CD4-positive, CD25-positive, alpha-beta regulatory T cell (primary cell): ENCODE results near the gene DGCR2. TPM values are rescaled to one million over a fixed set of nuclear protein-coding genes. Genes with fewer than 3 reads are reported as not detected.

Experiments
- ATAC-seq, 2 donors: fragments of 150-1000 bp; cut with Tn5 transposase; one replicate each; pipeline ENCODE4 v1.10.0; 2021; ENCODE audit warnings: low read depth in 2 of 2, moderate number of reproducible peaks in 2 of 2, moderate library complexity in 1 of 2
- DNase-seq, 3 donors: peaks; one replicate each; pipeline versions ENCODE4 v3.0.0 to v3.0.0-alpha.2; 2012 to 2022; ENCODE audit warnings: mixed read lengths in 1 of 3
- H3K27ac ChIP-seq: one replicate; pipeline ENCODE4 v1.7.0; 2013; ENCODE audit warnings: mild to moderate bottlenecking, low read length; ENCODE audit not compliant: insufficient read depth, poor library complexity, severe bottlenecking
- H3K27me3 ChIP-seq: one replicate; pipeline ENCODE4 v1.7.0; 2013; ENCODE audit warnings: low read length; ENCODE audit not compliant: control insufficient read depth, insufficient read depth
- H3K36me3 ChIP-seq: one replicate; pipeline ENCODE4 v1.7.0; 2013; ENCODE audit warnings: mild to moderate bottlenecking, low read length, moderate library complexity; ENCODE audit not compliant: control insufficient read depth, insufficient read depth
- H3K4me1 ChIP-seq: 2 replicates; pipeline ENCODE4 v1.7.0; 2013; ENCODE audit warnings: mild to moderate bottlenecking, low read length; ENCODE audit not compliant: insufficient read depth, control insufficient read depth, poor library complexity, severe bottlenecking
- H3K4me3 ChIP-seq: one replicate; pipeline ENCODE4 v1.7.0; 2013; ENCODE audit warnings: low read depth, mild to moderate bottlenecking, low read length, moderate library complexity
- H3K9me3 ChIP-seq, 2 experiments: 1 replicate in 1 of 2; 2 replicates in 1 of 2; pipeline ENCODE4 v1.7.0; 2013; ENCODE audit warnings: low read length in 2 of 2, mild to moderate bottlenecking in 1 of 2, moderate library complexity in 1 of 2; ENCODE audit not compliant: control insufficient read depth in 2 of 2
- H3K27ac Mint-ChIP-seq, 3 donors: one replicate each; pipeline ENCODE4 v1.8.0; 2020 to 2022; ENCODE audit warnings: mild to moderate bottlenecking in 3 of 3, mixed read lengths in 3 of 3, moderate library complexity in 2 of 3
- H3K27me3 Mint-ChIP-seq: one replicate; pipeline ENCODE4 v1.8.0; 2022; ENCODE audit warnings: mild to moderate bottlenecking, mixed read lengths
- H3K36me3 Mint-ChIP-seq: one replicate; pipeline ENCODE4 v1.8.0; 2020; ENCODE audit warnings: mixed read lengths
- H3K4me1 Mint-ChIP-seq, 4 donors: one replicate each; pipeline ENCODE4 v1.8.0; 2020 to 2022; ENCODE audit warnings: mixed read lengths in 4 of 4, mild to moderate bottlenecking in 1 of 4
- H3K4me3 Mint-ChIP-seq, 4 donors: one replicate each; pipeline ENCODE4 v1.8.0; 2020 to 2022; ENCODE audit warnings: mild to moderate bottlenecking in 4 of 4, mixed read lengths in 4 of 4, moderate library complexity in 3 of 4
- H3K9me3 Mint-ChIP-seq, 7 donors: one replicate each; pipeline ENCODE4 v1.8.0; 2020 to 2022; ENCODE audit warnings: mixed read lengths in 7 of 7, mild to moderate bottlenecking in 3 of 7, moderate library complexity in 2 of 7
- polyA plus RNA-seq, 4 donors: library from polyadenylated mRNA; unstranded; fragments of 300-500 nt; fragmentation: Illumina TruSeq; gene quantifications; one replicate each; pipeline ENCODE4 v1.2.3, GENCODE V29; 2021
- total RNA-seq: library from RNA; stranded (reverse); gene quantifications from one replicate; pipeline ENCODE4 v1.2.3, GENCODE V29; 2022

Gene DGCR2
- total and polyA plus RNA-seq, 5 donors from 2014 or later: 51.8 to 75.2 (median 58.4) TPM

DNA sequence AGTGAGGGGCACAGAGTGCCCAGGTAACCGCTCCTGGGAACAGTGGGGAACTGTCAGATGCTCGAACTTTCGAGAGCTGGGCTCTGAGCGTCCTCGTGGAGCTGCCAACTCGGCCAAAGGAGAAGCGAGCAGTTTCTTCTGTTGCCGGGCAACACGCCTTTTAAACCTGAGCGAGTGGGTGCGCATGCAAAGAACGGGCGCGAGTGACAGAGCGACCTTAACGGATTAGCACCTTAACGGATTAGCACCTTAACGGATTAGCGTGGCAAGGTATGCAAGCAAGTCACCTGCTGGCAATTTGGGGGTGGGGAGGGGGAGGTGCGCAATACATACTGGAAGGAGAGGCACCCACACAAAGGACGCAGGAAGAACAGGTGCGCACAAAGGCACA is 124.3 kb downstream of the DGCR2 start:
- ATAC-seq (no peak), DNase-seq (no peak)
- Histone ChIP-seq H3K9me3 (no peaks in the 10 kb centered on the region), H3K27ac (no peak overlapping the region), H3K36me3 (no peaks in the 10 kb centered on the region), H3K27me3 (peaks cover 3% of the 10 kb centered on the region), H3K4me1 (no peaks in the 10 kb centered on the region), H3K4me3 (no peak overlapping the region)
- no peaks in the 10 kb centered on the region for H3K4me1 Mint-ChIP-seq
- H3K27ac Mint-ChIP-seq: no peak overlapping the region
- H3K4me3 Mint-ChIP-seq: no peak overlapping the region
- no peaks in the 10 kb centered on the region for H3K9me3 Mint-ChIP-seq
- peaks cover 51% of the 10 kb centered on the region for H3K27me3 Mint-ChIP-seq
- H3K36me3 Mint-ChIP-seq: no peaks in the 10 kb centered on the region

- Mint-ChIP-seq H3K27me3 (peaks cover 46% of the 10 kb centered on the region), H3K27ac (no peak overlapping the region), H3K4me3 (no peak overlapping the region), H3K36me3 (no peaks in the 10 kb centered on the region), H3K9me3 (no peaks in the 10 kb centered on the region), H3K4me1 (no peaks in the 10 kb centered on the region)
- Histone ChIP-seq H3K4me3 (no peak overlapping the region), H3K4me1 (no peaks in the 10 kb centered on the region), H3K27me3 (peaks cover 2% of the 10 kb centered on the region), H3K36me3 (no peaks in the 10 kb centered on the region), H3K9me3 (no peaks in the 10 kb centered on the region), H3K27ac (no peak overlapping the region)
- ATAC-seq: no peak
- no peak for DNase-seq
Observed at GRCh38 chr22:18997306-18997924, 124.8 kb downstream of the DGCR2 start.

- no peak overlapping the region for H3K27ac ChIP-seq
- Mint-ChIP-seq H3K27me3 (peaks cover 42% of the 10 kb centered on the region), H3K4me3 (no peak overlapping the region), H3K9me3 (no peaks in the 10 kb centered on the region), H3K27ac (no peak overlapping the region), H3K4me1 (no peaks in the 10 kb centered on the region), H3K36me3 (no peaks in the 10 kb centered on the region)
- no peak overlapping the region for H3K4me3 ChIP-seq
- no peaks in the 10 kb centered on the region for H3K36me3 ChIP-seq
- H3K9me3 ChIP-seq: no peaks in the 10 kb centered on the region
- peaks cover 2% of the 10 kb centered on the region for H3K27me3 ChIP-seq
- no peaks in the 10 kb centered on the region for H3K4me1 ChIP-seq
- ATAC-seq (no peak), DNase-seq (no peak)
Observed at GRCh38 chr22:18996376-18996900, 125.8 kb downstream of the DGCR2 start.

DNA sequence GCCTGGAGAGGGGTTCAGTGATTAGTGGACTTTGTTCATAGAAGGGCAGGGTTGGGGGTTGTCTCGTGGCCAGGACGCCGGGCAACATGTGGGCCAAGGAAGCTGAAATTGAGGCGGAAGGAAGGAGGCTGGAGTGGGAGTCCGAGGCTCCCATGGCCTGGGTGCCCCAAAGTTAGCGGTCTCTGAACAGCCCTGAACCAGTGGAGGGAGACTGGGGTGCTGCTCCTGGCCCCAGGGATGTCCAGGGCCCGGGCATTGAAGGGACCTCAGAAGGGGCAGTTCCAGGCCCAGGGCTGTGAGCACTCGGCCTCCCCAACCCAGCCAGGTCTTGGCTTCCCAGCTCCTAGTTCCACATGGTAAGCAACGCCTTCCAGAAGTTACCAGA is 126.9 kb downstream of the DGCR2 start:
- Histone ChIP-seq H3K9me3 (no peaks in the 10 kb centered on the region), H3K27me3 (peaks cover 2% of the 10 kb centered on the region), H3K36me3 (no peaks in the 10 kb centered on the region), H3K4me3 (no peak overlapping the region), H3K27ac (no peak overlapping the region), H3K4me1 (no peaks in the 10 kb centered on the region)
- no peaks in the 10 kb centered on the region for H3K4me1 Mint-ChIP-seq
- H3K36me3 Mint-ChIP-seq: no peaks in the 10 kb centered on the region
- H3K27me3 Mint-ChIP-seq: peaks cover 31% of the 10 kb centered on the region
- DNase-seq (no peak), ATAC-seq (no peak)
- H3K4me3 Mint-ChIP-seq: no peak overlapping the region
- H3K27ac Mint-ChIP-seq: no peak overlapping the region
- H3K9me3 Mint-ChIP-seq: no peaks in the 10 kb centered on the region

DNA sequence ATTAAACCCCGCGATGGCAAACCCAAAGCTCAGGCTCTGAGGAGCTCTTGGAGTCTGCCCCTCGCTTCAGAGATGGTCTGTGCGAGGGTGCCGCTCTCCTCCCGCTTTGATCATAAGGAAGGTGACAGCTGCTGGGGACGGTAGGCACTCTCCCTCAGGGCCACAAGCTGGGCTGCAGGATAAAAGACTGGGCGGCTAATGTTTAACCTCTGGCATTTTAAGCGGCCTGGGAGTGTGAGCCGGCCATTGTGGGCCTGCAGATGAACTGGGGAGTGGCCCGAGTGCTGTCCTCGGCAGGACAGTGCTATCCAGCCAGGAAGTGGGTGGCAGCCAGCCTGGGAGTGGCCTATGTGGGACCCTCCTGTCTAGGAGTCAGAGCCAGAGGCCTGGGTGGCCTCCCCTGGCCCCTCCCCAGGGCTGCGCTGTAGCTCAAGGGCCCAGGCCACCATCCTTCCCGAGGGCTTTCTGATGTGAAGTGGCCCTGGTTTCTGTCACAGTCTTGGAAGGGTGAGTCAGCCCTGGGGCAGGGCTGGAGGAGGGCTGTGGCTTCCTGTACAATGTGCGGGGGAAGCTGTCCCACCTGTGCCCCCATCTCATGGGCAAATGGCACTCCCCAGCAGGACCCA is 127.4 kb downstream of the DGCR2 start:
- peaks cover 28% of the 10 kb centered on the region for H3K27me3 Mint-ChIP-seq
- no peak for ATAC-seq
- Histone ChIP-seq H3K36me3 (no peaks in the 10 kb centered on the region), H3K27ac (no peak overlapping the region), H3K9me3 (no peaks in the 10 kb centered on the region), H3K4me3 (no peak overlapping the region), H3K4me1 (no peaks in the 10 kb centered on the region), H3K27me3 (peaks cover 2% of the 10 kb centered on the region)
- H3K4me3 Mint-ChIP-seq: no peak overlapping the region
- H3K36me3 Mint-ChIP-seq: no peaks in the 10 kb centered on the region
- DNase-seq: no peak
- H3K9me3 Mint-ChIP-seq: no peaks in the 10 kb centered on the region
- no peak overlapping the region for H3K27ac Mint-ChIP-seq
- H3K4me1 Mint-ChIP-seq: no peaks in the 10 kb centered on the region

DNA sequence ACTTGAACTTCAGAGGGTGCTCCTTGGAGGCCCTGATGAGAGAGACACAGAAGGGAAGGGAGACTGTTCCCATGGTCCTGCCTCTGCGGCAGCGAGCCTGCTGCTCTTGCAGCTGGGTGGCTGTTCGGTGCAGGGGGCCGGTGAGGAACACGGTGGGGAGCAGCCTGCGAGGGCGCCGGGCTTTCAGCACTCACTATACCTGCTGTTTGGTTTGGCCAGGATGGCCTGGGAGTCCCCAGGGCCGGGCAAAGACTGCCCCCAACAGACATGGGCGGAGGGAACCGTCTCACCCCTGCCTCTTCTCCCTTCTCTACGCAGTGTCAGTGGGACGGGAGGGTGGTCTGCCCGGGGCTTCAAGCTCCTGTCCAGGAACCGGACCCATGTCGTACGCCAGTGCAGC is 128.2 kb downstream of the DGCR2 start:
- H3K4me1 Mint-ChIP-seq: no peaks in the 10 kb centered on the region
- H3K4me3 Mint-ChIP-seq: no peak overlapping the region
- no peak overlapping the region for H3K27ac Mint-ChIP-seq
- Histone ChIP-seq H3K27me3 (no peaks in the 10 kb centered on the region), H3K9me3 (no peaks in the 10 kb centered on the region), H3K4me3 (no peak overlapping the region), H3K27ac (no peak overlapping the region), H3K4me1 (no peaks in the 10 kb centered on the region), H3K36me3 (no peaks in the 10 kb centered on the region)
- no peaks in the 10 kb centered on the region for H3K36me3 Mint-ChIP-seq
- DNase-seq (no peak), ATAC-seq (no peak)
- H3K9me3 Mint-ChIP-seq: no peaks in the 10 kb centered on the region
- peaks cover 21% of the 10 kb centered on the region for H3K27me3 Mint-ChIP-seq

- H3K27me3 Mint-ChIP-seq: peaks cover 16% of the 10 kb centered on the region
- no peak overlapping the region for H3K27ac Mint-ChIP-seq
Observed at GRCh38 chr22:18992543-18993198, 129.5 kb downstream of the DGCR2 start.

More at GRCh38 chr22:18992543-18993198, 129.5 kb downstream of the DGCR2 start:
- ATAC-seq (no peak), DNase-seq (no peak)
- Histone ChIP-seq H3K27ac (no peak overlapping the region), H3K4me3 (no peak overlapping the region), H3K4me1 (no peaks in the 10 kb centered on the region), H3K27me3 (no peaks in the 10 kb centered on the region), H3K36me3 (no peaks in the 10 kb centered on the region), H3K9me3 (no peaks in the 10 kb centered on the region)
- no peaks in the 10 kb centered on the region for H3K4me1 Mint-ChIP-seq
- no peaks in the 10 kb centered on the region for H3K36me3 Mint-ChIP-seq
- H3K9me3 Mint-ChIP-seq: no peaks in the 10 kb centered on the region
- no peak overlapping the region for H3K4me3 Mint-ChIP-seq
